HG03469 (cell line): ENCODE measurements around the gene XBP1.
A peak's percentile ranks its signal among the peaks of the same experiment; 100 is the strongest.
"Not testable (repeated sequence)": the region's sequence is repeated elsewhere in the genome, so short reads cannot be mapped to it uniquely, and the experiment has no call there.

Experiments used
- ATAC-seq: cut with Tn5 transposase; IDR thresholded peaks from one replicate; pipeline ENCODE4 v1.9.1; 2021; ENCODE audit warnings: mild to moderate bottlenecking, moderate library complexity, moderate number of reproducible peaks; ENCODE audit not compliant: unreplicated experiment

XBP1 gene

GRCh38 chr22:28800308-28801041 is at the start of gene XBP1:
XBP1 (minus strand) TSS chr22:28800569.
- ATAC-seq: peak; percentile 71

- ATAC-seq: no peak
Observed at GRCh38 chr22:28846994-28847393, 46.6 kb upstream of the XBP1 start.

DNA sequence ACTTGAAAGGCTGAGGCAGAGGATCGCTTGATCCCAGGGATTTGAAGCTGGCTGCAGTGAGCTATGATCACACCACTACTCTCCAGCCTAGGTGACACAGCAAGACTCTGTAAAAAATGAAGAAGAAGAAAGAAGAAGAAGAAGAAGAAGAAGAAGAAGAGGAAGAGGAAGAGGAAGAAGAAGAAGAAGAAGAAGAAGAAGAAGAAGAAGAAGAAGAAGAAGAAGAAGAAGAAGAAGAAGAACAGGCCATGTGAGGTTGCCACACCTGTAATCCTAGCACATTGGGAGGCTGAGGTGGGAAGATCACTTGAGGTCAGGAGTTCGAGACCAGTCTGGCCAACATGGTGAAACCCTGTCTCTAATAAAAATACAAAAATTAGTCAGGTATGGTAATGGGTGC is 43.9 kb upstream of the XBP1 start:
- ATAC-seq: not testable (repeated sequence)

DNA sequence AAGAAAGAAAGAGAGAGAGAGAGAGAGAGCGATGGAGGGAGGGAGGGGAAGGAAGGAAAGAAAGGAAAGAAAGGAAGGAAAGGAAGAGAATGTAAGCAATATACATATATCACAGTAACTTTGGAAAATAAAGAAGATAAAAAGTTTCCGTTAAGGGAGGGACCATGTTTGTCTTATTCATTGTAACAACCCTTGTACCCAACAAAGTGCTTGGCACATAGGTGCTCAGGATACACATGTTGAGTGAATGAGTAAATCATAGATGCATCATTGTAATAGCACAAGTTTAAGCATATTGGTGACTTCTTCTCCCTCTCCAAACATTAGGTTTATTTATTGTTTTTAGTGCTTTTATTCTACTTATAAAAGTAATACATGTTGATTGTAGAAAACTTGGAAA is 43.3 kb upstream of the XBP1 start:
- no peak for ATAC-seq

DNA sequence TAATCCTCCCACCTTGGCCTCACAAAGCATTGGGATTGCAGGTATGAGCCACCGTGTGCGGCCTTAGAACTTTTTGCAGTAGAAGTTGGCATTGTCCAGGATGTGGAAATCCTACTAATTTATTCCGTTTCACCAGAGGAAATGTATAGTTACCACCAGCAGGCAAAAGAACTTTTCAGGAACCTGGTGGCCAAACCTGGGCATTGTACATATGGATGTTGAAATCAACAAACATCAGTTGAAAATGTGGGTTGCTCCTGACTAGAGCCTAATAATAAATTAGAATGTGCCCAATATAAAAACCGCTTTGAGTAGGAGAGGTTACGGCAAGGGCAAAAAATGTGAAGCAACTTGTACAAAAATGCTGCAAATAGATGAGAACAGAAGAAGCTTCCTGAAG is 40.7 kb upstream of the XBP1 start:
- no peak for ATAC-seq

GRCh38 chr22:28838971-28839370 is 38.6 kb upstream of the XBP1 start:
- no peak for ATAC-seq

GRCh38 chr22:28837640-28838039 is 37.3 kb upstream of the XBP1 start:
- ATAC-seq: no peak

DNA sequence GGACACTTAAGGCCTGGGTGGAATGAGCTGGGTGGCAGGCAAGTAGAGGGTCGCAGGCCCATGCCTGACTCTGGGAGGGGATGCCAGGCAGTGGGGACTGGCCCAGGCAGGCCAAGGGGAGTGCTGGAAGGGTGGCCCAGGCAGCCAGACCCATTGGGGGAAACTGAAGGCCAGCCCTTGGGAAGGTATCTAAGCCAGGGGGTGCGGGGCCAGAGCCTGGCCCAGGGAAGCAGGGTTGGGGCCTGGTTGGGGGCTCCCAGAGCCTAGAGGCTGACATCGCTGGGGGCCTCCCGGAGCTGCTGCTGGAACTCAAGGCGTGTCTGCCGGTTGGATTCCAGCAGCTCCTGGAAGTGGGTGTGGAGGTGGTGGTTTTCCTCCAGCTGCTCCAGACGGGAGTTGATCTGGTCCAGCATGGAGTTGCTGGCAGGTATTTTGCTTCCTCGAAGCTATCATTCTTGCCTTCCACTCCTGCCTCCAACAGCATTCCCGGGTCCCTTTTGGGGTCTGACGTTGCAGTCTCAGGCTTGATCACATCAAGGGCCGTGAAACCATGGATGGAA is 35.3 kb upstream of the XBP1 start:
- ATAC-seq: no peak

GRCh38 chr22:28833276-28833923 is 33.0 kb upstream of the XBP1 start:
- ATAC-seq: no peak

- no peak for ATAC-seq
Observed at GRCh38 chr22:28832731-28833130, 32.4 kb upstream of the XBP1 start.

DNA sequence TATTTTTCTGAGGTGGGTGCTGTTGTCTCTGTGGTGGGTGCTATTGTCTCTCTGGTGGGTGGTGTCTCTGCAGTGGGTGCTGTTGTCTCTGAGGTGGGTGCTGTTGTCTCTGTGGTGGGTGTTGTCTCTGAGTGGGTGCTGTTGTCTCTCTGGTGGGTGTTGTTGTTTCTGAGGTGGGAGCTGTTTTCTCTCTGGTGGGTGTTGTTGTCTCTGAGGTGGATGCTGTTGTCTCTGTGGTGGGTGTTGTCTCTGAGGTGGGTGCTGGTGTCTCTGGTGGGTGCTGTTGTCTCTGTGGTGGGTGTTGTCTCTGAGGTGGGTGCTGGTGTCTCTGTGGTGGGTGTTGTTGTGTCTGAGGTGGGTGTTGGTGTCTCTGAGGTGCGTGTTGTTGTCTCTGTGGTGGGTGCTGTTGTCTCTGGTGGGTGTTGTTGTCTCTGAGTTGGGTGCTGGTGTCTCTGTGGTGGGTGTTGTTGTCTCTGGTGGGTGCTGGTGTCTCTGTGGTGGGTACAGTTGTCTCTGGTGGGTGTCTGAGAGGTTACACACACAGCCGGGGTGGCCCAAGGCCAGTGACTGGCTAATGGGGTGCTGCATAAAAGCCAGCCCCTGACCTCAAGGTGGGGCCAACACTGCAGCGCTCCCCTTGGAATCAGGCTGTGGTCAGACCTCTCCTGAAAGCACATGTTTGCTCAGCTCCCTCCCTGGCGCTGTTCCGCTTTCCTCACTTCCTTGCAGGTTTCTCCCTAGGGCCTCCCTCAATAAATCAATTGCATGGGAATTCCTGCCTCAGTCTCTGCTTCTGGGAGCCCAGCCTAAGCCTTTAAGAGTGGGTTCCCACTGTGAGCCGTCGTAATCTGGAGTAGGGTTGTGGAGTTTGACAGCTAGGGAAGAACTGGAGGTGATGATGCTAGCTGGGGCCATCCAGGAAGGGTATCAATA is 31.0 kb upstream of the XBP1 start:
- ATAC-seq: no peak

DNA sequence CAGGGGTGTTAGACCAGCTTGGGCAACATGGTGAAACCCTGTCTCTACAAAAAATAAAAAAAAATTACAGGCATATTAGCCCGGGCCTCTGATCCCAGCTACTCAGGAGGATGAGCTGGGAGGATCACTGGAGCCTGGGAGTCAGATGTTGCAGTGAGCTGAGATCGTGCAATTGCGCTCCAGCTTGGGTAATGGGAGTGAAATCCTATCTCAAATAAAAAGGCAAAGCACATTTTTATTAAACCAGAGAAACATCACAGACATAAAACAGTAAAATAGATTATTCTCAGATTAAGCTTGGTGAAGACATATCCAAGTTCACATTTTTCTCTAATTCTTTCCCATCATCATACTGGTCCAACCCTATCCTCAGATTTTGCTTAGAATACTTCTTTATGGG is 30.1 kb upstream of the XBP1 start:
- ATAC-seq: no peak

- no peak for ATAC-seq
Observed at GRCh38 chr22:28829358-28830181, 29.2 kb upstream of the XBP1 start.

DNA sequence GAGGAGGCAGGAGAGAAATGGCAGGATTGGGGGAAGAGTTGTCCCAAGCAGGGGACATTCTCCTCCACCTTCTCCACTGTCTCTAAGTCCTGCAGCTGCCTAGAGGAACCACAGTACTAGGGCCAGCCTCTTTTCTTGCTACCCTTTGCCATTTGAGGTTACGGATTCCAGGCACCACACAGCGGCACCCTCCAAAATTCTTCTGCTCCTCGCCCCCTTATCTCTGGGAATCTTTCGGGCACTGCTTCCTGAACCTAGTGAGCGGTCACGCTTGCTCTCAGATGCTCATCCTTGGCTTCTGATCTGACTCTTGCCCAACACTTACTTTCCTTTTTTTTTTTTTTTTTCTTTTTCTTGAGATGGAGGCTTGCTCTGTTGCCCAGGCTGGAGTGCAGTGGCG is 26.6 kb upstream of the XBP1 start:
- ATAC-seq: no peak

DNA sequence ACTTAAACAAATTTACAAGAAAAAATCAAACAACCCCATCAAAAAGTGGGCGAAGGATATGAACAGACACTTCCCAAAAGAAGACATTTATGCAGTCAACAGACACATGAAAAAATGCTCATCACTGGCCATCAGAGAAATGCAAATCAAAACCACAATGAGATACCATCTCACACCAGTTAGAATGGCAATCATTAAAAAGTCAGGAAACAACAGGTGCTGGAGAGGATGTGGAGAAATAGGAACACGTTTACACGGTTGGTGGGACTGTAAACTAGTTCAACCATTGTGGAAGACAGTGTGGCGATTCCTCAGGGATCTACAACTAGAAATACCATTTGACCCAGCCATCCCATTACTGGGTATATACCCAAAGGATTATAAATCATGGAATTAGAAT is 26.1 kb upstream of the XBP1 start:
- not testable (repeated sequence) for ATAC-seq

GRCh38 chr22:28824455-28824854 is 24.1 kb upstream of the XBP1 start:
- ATAC-seq: not testable (repeated sequence)

DNA sequence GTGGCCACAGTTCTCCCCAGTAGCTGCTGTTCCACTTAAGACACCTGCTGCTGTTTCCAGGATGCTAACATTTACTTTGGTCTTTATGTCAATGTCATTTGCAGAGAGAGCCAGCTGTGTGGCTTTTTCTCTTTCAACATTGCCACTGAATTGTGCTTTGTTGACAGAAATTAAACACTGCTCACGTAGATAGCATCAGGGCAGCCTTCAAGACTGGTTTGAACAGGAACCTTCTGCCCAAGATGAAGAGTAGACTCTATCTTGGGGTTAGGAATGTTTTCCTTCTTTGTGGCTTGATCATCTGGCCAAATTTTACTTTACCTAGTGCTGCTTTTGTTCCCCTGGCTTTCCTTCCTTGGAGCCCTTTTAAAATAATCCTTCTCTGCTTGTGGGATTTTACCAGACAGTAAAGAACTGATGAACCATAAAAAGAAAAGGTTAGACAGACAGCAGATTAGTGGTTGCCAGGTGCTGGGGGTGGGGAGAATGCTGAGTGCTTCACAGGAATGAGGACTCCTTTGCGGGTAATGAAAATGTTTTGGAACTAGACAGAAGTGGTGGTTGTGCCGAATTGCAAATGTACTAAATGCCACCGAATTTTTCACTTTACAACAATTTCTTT is 22.7 kb upstream of the XBP1 start:
- ATAC-seq: no peak

- ATAC-seq: no peak
Observed at GRCh38 chr22:28821452-28821851, 21.1 kb upstream of the XBP1 start.

DNA sequence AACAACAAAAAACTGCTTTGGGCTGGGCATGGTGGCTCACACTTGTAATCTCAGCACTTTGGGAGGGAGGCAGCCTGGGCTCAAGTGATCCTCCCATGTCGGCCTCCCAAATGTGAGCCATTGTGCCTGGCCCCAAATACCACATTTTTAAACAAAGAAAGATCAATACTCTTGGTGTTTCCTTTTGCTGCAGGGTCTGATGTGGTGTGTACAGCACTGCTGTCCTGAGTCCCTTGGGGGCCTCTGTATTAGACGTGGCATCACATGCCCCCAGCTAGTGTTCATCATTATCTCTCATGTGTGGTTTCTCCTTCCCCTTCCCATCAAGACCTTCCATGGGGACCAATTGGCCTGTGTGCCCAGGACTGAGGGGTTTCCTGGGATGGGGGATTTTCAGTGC is 20.5 kb upstream of the XBP1 start:
- ATAC-seq: no peak
